Endodermal cell (in vitro differentiated cells): Measurements from ENCODE around the gene SERPINH1. TPM values are rescaled to one million over a fixed set of nuclear protein-coding genes. Genes with fewer than 3 reads are reported as not detected.

Experiments used
- DNase-seq: peaks from one replicate; pipeline ENCODE4 v3.0.0-alpha.2; 2017
- H3K27ac ChIP-seq: 2 replicates; pipeline ENCODE4 v1.5.1; 2013; ENCODE audit warnings: mild to moderate bottlenecking, low read depth, low read length, moderate library complexity
- H3K27me3 ChIP-seq: 2 replicates; pipeline ENCODE4 v1.6.1; 2013; ENCODE audit warnings: mild to moderate bottlenecking, low read length, moderate library complexity; ENCODE audit not compliant: insufficient read depth, control insufficient read depth, poor library complexity, severe bottlenecking
- H3K36me3 ChIP-seq: 2 replicates; pipeline ENCODE4 v1.7.0; 2013; ENCODE audit warnings: mild to moderate bottlenecking, low read length, moderate library complexity; ENCODE audit not compliant: control insufficient read depth, insufficient read depth
- H3K4me1 ChIP-seq: one replicate; pipeline ENCODE4 v1.7.0; 2013; ENCODE audit warnings: low read length; ENCODE audit not compliant: control insufficient read depth, insufficient read depth
- H3K4me3 ChIP-seq: 2 replicates; pipeline ENCODE4 v1.5.1; 2013; ENCODE audit warnings: mild to moderate bottlenecking, low read length, moderate library complexity
- H3K9ac ChIP-seq: 2 replicates; pipeline ENCODE4 v1.6.1; 2013; ENCODE audit warnings: mild to moderate bottlenecking, low read length, moderate library complexity; ENCODE audit not compliant: poor library complexity, severe bottlenecking; ENCODE audit errors: extremely low read depth
- H3K9me3 ChIP-seq: 2 replicates; pipeline ENCODE4 v1.6.1; 2013; ENCODE audit warnings: mild to moderate bottlenecking, low read length, moderate library complexity; ENCODE audit not compliant: control insufficient read depth
- H3K27ac Mint-ChIP-seq: 2 replicates; pipeline ENCODE4 v1.8.0; 2020; ENCODE audit warnings: mixed read lengths
- H3K27me3 Mint-ChIP-seq: 2 replicates; pipeline ENCODE4 v1.8.0; 2021; ENCODE audit warnings: mild to moderate bottlenecking, mixed read lengths; ENCODE audit not compliant: insufficient read depth
- H3K36me3 Mint-ChIP-seq: 2 replicates; pipeline ENCODE4 v1.8.0; 2020; ENCODE audit warnings: low read depth, mixed read lengths
- H3K4me1 Mint-ChIP-seq: 2 replicates; pipeline ENCODE4 v1.8.0; 2020; ENCODE audit warnings: mixed read lengths
- H3K4me3 Mint-ChIP-seq: 2 replicates; pipeline ENCODE4 v1.8.0; 2020; ENCODE audit warnings: mild to moderate bottlenecking, moderate library complexity, mixed read lengths
- H3K9me3 Mint-ChIP-seq: 2 replicates; pipeline ENCODE4 v1.8.0; 2020; ENCODE audit warnings: mild to moderate bottlenecking, mixed read lengths
- WGBS, 2 experiments: methylation state at CpG; one replicate each; pipeline versions ENCODE4 v1.1.5 to v1.1.7; 2013; ENCODE audit warnings: missing lambda C conversion rate in 2 of 2, mixed read lengths in 1 of 2; ENCODE audit not compliant: insufficient coverage in 1 of 2, insufficient read length in 1 of 2; 5-methylcytosine and 5-hydroxymethylcytosine counted together
- total RNA-seq, 2 donors: library from RNA; stranded (reverse); fragmentation: NEBNext Ultra II Directional in 1 of 2; extraction: Animal tissue kit (Norgen Biotek cat#: 25700) in 1 of 2; gene quantifications; 2 replicates in 1 of 2; 3 replicates in 1 of 2; pipeline ENCODE4 v1.2.1, GENCODE V29; 2021
- TF ChIP-seq, protein P1 (sequence below): fragments of 200-600 bp; sonication (generic); conservative IDR thresholded peaks from 2 replicates; pipeline ENCODE4 v1.5.0; 2021; ENCODE audit warnings: antibody characterized with exemption, mild to moderate bottlenecking

Gene SERPINH1
- total RNA-seq, 2 donors from 2014 or later, result 414 to 454 TPM

DNA sequence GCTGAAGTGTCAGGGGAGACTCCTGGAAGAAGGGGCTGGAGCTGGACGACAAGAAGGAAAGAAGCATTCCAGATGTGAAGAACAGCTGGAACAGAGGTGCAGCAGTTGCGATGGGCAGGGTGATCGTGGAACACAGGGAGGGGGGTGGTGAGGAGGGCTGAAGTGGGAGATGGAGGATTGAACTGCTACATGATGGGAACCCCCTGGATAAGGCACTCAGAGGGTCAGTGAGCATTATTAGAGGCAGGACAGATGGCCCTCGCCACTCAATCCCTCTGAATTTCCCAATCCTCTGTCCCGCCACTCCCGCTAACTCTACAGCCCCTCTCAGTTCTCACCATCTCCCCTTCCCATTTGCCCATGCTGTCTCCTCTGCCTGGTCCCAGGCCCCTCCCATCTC, 14.0 kb downstream of the SERPINH1 start:
- H3K36me3 Mint-ChIP-seq, result peaks cover 30% of the 10 kb centered on the region
- H3K27ac Mint-ChIP-seq, result no peak overlapping the region
- WGBS, 2 experiments, result 93 to 94% methylated on average over 6 of the region's 6 CpGs

DNA sequence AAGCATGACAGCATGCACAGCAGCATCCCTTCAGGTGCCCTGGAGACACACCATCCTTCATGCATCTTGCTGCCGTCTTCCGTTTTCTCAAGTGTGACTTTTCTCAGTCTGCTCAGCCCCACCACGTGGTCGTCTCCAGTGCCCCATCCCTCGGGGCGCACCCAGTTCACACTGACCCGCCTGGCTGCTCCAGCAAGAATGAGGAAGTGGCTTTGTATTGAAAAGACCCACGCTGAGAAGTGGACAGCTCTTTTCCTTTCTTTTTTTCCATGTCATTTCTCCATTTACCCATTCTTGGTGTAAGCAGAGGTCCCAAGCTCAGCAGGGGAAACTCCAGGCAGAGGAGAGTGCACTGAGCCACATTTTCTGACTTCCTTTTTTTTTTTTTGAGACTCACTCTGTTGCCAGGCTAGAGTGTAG, 14.5 kb downstream of the SERPINH1 start:
- WGBS, 2 experiments, result 58 to 60% methylated on average over 3 to 8 of the region's 8 CpGs
- Mint-ChIP-seq H3K4me3 (no peak overlapping the region), H3K27me3 (peaks cover 3% of the 10 kb centered on the region), H3K27ac (no peak overlapping the region), H3K9me3 (no peaks in the 10 kb centered on the region), H3K4me1 (no peaks in the 10 kb centered on the region), H3K36me3 (peaks cover 25% of the 10 kb centered on the region)
- H3K4me3 ChIP-seq, result no peak overlapping the region
- H3K9ac ChIP-seq, result no peak overlapping the region
- no peaks in the 10 kb centered on the region for H3K9me3 ChIP-seq
- TF ChIP-seq, protein P1, sequence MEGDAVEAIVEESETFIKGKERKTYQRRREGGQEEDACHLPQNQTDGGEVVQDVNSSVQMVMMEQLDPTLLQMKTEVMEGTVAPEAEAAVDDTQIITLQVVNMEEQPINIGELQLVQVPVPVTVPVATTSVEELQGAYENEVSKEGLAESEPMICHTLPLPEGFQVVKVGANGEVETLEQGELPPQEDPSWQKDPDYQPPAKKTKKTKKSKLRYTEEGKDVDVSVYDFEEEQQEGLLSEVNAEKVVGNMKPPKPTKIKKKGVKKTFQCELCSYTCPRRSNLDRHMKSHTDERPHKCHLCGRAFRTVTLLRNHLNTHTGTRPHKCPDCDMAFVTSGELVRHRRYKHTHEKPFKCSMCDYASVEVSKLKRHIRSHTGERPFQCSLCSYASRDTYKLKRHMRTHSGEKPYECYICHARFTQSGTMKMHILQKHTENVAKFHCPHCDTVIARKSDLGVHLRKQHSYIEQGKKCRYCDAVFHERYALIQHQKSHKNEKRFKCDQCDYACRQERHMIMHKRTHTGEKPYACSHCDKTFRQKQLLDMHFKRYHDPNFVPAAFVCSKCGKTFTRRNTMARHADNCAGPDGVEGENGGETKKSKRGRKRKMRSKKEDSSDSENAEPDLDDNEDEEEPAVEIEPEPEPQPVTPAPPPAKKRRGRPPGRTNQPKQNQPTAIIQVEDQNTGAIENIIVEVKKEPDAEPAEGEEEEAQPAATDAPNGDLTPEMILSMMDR, result no peak
- no peak overlapping the region for H3K27ac ChIP-seq
- H3K4me1 ChIP-seq, result no peaks in the 10 kb centered on the region
- H3K36me3 ChIP-seq, result peaks cover 31% of the 10 kb centered on the region
- H3K27me3 ChIP-seq, result no peaks in the 10 kb centered on the region
- peak; percentile 81 for DNase-seq

More for the DNA sequence above, 14.0 kb downstream of the SERPINH1 start:
- Histone ChIP-seq H3K27ac (no peak overlapping the region), H3K4me3 (no peak overlapping the region), H3K9me3 (no peaks in the 10 kb centered on the region), H3K36me3 (peaks cover 36% of the 10 kb centered on the region), H3K27me3 (no peaks in the 10 kb centered on the region), H3K9ac (no peak overlapping the region), H3K4me1 (no peaks in the 10 kb centered on the region)
- Mint-ChIP-seq H3K9me3 (no peaks in the 10 kb centered on the region), H3K4me1 (no peaks in the 10 kb centered on the region), H3K27me3 (peaks cover 1% of the 10 kb centered on the region), H3K4me3 (no peak overlapping the region)
- TF ChIP-seq, protein P1, result no peak
- peak; percentile 46 for DNase-seq

DNA sequence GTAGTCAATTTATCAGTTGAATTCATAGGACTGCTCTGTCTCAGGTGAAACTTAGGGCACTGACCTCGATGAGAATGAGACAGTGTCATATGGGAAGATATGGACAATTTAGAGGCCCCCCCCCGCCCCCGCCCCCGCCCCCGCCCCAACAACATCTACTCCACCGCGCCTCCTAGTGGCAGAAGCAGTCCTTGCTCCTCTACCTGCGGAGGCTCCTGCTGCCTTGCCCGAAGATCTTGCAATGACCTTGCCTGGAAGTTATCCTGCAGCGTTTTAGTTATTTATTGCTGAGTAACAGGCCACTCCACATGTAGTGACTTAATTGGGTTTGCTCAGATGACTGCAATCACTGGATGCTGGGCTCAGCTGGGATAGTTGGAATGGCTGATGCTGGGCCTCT, 15.2 kb downstream of the SERPINH1 start:
- no peaks in the 10 kb centered on the region for H3K9me3 Mint-ChIP-seq
- Histone ChIP-seq H3K36me3 (peaks cover 24% of the 10 kb centered on the region), H3K9ac (no peak overlapping the region), H3K27me3 (no peaks in the 10 kb centered on the region), H3K9me3 (no peaks in the 10 kb centered on the region), H3K27ac (no peak overlapping the region), H3K4me1 (no peaks in the 10 kb centered on the region), H3K4me3 (no peak overlapping the region)
- TF ChIP-seq, protein P1, result peak; percentile 81
- H3K27me3 Mint-ChIP-seq, result peaks cover 3% of the 10 kb centered on the region
- no peak overlapping the region for H3K4me3 Mint-ChIP-seq
- peak; percentile 88 for DNase-seq
- H3K27ac Mint-ChIP-seq, result no peak overlapping the region
- WGBS, 2 experiments, result 45% methylated on average over 7 of the region's 10 CpGs; no CpG with 5 or more reads in 1 of the 2 experiments
- H3K4me1 Mint-ChIP-seq, result no peaks in the 10 kb centered on the region
- peaks cover 18% of the 10 kb centered on the region for H3K36me3 Mint-ChIP-seq
